GM19351 (cell line): ENCODE measurements around the gene MGMT.

Experiments
- ATAC-seq: cut with Tn5 transposase; IDR thresholded peaks from one replicate; pipeline ENCODE4 v1.9.1; 2021; ENCODE audit warnings: mild to moderate bottlenecking, moderate library complexity; ENCODE audit not compliant: unreplicated experiment

The MGMT gene

DNA sequence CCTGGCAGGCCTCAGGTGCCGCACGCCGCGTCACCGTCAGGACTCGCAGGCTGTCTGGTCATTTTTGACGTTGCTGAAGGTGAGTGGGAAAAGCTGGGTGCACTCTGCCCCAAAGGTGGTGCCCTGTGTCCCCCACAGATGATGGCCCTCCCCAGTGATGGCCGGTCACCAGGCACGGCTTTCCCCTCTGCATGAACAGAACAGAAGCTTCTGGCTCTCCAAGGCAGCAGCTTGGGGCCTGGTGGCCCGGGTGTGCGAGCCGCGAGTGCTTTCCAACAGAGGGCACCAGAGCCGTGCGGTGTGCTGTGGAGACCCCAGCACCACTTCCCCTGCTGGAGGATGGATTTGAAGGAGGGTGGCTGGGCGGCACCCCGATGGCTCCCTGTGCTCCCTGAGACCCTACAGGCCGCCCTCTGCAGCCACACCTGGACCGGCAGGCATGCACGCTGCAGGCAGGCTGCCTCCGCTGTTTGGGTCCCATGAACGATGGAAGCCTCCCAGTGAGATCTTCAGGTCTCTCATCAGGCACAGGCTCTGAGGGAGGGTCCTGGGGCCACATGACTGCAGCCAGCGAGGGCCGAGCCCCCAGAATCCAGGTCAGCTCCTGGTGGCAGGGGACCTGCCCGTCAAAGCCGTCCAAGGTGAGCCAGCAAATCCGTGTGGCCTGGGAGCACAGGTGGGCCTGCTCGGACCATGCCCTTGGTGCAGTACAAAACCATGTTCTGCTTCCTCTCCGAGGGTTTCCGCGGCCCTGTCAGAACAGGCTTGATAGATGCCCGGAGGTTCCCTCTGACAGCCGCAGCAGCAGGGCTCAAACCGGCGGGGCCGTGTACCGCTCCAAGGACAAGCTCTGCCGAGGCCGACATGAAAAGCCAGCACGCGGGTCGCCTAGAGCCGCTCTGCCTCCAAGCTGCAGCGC, 301.7 kb downstream of the MGMT start:
- ATAC-seq = no peak

- ATAC-seq = no peak
These were observed 302.5 kb downstream of the MGMT start for GRCh38 chr10:129769381-129770116.

GRCh38 chr10:129770286-129770685, 303.2 kb downstream of the MGMT start:
- ATAC-seq = no peak

GRCh38 chr10:129771024-129771423, 304.0 kb downstream of the MGMT start:
- no peak for ATAC-seq

GRCh38 chr10:129771576-129771975, 304.5 kb downstream of the MGMT start:
- ATAC-seq = no peak

DNA sequence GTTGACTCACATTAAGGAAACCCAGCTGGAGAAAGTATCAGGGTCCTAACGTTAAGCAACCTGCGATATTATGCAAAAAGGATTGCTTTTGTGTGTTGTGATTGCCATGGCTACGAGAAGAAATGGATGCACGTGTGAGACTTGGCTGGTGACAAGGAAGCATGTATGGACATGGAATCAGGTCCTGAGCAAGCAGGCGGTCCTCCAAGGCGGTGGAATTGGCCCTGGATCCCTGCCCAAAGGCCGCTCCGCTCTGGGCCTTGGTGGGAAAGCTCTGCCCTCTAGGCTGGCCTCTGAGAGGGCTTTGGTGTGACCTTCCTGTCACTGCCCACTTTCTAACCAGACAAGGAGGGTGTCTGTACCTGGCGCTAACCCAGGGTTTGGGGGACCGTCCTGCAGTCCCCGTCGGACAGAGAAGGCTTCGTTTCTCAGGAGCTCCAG, 305.0 kb downstream of the MGMT start:
- no peak for ATAC-seq

DNA sequence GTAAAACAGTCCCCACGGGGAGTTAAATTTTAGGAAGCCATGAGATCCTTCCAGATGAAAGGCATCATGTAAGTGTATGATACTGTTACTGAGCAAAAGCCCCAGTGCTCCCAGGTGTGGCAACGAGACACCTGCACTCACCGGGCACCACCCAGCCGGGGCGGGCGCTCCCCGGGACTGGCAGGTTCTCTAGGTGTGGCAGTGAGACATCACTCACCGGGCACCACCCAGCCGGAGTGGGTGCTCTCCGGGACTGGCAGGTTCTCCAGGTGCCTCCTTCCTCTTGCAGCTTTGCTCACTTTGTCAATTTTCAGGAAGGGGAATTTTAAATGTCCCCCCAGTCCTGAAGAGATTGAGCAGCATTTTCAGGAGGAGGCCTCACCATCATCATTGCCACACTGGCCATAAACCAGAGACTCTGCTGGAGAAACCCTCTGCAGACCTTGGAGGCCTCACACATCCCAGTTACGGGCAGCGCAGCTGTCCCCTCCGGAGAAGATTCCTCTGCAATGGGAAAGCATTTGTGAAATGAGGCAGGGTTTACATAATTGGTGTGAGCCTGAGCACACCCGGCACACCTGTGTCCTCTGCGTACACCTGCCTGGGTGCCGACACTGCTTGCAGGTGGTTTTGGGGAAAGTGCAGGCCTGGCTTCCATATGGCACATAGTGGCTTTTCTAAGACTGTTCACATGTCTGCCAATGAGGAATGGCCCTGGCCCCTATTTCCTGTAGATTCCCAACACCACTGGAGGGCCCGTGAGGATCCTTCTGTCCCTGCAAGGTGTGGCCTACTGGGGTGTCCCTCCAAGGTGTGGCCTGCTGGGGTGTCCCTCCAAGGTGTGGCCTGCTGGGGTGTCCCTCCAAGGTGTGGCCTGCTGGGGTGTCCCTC, 305.7 kb downstream of the MGMT start:
- ATAC-seq = no peak

DNA sequence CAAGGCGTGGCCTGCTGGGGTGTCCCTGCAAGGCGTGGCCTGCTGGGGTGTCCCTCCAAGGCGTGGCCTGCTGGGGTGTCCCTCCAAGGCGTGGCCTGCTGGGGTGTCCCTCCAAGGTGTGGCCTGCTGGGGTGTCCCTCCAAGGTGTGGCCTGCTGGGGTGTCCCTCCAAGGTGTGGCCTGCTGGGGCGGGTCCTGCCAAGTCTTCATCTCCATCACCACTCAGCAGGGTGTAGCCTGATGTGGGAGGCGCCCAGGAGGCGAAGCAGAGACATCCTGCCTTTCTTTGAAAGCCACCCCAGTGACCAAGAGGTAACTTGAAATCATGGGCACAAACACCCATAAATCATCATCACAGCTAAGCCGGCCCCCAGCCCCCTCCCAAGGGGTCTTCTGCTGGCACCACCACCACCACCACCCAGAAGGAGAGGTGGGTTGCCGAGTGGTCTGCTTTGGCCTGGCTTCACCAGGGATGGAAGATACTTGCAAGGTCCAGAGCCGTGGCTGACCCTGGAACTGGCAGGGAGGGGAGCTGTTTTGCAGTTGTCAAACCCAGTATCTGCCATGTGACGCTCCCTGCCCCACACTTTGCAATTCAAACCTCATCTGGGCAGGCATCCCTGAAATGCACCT, 306.4 kb downstream of the MGMT start:
- no peak for ATAC-seq

- ATAC-seq = no peak
These were observed 307.2 kb downstream of the MGMT start for GRCh38 chr10:129774082-129774735.

- no peak for ATAC-seq
These were observed 307.8 kb downstream of the MGMT start for GRCh38 chr10:129774736-129775401.

- no peak for ATAC-seq
These were observed 308.6 kb downstream of the MGMT start for GRCh38 chr10:129775681-129776080.

GRCh38 chr10:129777687-129778086, 310.6 kb downstream of the MGMT start:
- ATAC-seq = no peak

GRCh38 chr10:129778571-129778970, 311.5 kb downstream of the MGMT start:
- no peak for ATAC-seq

DNA sequence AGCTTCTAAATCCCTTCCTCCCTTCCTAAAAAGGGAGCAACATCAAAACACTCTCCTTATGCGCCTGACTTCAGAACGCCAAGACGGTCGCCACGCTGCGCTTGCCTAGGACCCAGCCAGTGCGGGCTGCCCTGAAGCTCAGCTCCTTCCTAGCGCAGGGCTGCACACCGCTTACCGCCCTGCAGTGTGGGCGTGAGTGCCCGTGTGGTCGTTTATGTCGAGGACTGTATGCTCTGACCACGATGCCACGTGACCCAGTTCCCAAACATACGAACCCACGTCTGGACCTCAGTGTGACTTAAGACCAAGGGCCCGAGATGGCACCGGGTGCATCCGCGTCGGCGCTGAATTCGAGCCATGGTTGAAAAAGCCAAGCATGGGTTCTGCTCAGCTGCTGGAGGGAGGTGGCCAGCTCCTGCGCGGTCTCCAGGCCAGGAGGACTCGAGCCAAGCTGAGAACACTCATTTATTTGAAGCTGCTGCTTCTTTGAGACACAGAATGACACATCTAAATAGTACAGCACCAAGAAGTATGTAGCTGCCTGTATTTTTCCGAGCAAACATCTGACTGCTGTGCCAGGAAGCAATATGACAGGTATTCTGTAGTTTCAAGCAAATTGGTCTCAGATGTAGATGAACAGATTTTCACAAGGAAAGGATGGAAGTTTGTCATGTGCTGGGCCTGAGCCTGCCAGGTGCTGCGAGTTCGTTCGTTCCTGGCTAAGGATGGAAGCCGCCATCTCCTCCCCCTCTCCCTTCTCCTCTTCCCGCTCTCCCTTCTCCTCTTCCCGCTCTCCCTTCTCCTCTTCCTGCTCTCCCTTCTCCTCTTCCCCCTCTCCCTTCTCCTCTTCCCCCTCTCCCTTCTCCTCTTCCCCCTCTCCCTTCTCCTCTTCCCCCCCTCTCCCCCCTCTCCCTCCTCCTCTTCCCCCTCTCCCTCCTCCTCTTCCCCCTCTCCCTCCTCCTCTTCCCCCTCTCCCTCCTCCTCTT, 312.4 kb downstream of the MGMT start:
- no peak for ATAC-seq

- no peak for ATAC-seq
These were observed 313.2 kb downstream of the MGMT start for GRCh38 chr10:129780198-129780597.

DNA sequence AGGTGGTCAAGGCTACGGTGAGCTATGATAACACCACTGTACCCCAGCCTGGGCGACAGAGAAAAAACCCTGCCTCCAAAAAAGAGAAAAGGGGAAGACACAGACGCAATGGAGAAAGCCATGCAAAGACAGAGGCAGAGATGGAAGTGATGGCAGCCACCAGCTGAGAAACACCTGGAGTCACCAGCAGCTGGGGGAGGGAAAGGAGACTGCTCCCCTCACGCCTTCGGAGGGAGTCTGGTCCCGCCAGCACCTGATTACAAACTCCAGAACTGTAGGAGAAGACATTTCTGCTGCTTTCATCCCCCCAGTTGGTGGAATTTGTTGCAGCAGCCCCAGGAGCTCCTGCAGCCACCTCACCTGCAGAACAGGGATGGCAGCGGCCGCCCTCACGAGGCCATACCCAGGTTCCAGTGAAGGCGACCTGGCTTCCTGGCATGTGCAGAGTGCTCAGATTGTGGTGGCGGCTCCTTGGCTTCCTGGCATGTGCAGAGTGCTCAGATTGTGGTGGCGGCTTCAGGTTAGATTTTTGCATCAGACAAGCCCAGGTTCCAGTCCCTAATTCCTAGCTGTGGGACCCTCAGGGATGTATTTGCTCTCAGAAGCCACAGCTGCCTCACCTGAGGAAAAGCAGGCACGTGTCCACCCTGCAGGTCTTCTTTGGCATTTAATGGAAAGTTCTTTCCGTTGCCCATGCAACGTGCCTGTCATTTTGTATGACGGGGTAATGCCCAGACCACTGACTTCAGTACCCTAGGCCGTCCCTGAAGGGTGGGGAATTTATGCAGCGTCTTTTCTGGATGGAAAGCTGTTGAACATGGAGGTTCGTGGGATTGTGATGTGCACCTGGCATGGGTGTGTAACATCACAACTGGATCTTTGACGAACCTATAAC, 314.1 kb downstream of the MGMT start:
- ATAC-seq = no peak

DNA sequence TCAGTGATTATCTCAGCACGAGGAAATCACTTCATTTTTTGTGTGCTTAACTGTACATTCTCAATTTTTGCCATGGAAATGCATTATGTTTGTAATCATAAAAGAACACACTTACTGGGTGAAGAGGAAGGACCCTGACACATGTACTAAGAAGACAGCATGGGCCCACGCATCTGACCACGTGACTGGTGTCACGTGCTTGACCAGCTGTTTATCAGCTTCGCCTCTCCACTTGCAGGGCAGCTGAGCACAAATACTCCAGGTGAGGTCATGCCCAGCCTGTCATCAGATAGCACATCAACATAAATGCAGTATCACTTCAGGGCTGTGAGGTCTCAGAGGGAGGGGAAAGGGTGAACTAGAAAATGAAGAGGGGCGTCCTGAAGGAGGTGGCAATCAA, 317.2 kb downstream of the MGMT start:
- no peak for ATAC-seq
